SK-N-SH (cell line): ENCODE results near the gene TTC28. TPM values are rescaled to one million over a fixed set of nuclear protein-coding genes. Genes with fewer than 3 reads are reported as not detected.

ENCODE experiments used
- CTCF ChIA-PET: fragments of 300-600, 350-600 bp; formaldehyde crosslinking; extraction: SDS; loops from one replicate; lab custom pipeline; 2021; lab: Yijun Ruan, JAX
- POLR2A ChIA-PET: fragments of 350-600 bp; sonication (Branson Sonifier 250); formaldehyde crosslinking; extraction: SDS; loops from one replicate; lab custom pipeline; 2020; ENCODE audit warnings: antibody characterized with exemption, inconsistent platforms; lab: Yijun Ruan, JAX
- DNase-seq: peaks from one replicate; pipeline ENCODE4 v3.0.0; 2012
- H2AFZ ChIP-seq: fragments of 200-600 bp; sonication (generic); 2 replicates; pipeline ENCODE4 v1.8.1; 2016; ENCODE audit warnings: antibody characterized with exemption, mild to moderate bottlenecking, low read depth
- H3F3A ChIP-seq: fragments of 200-600 bp; sonication (generic); replicated peaks from 2 replicates; pipeline ENCODE3; 2016; ENCODE audit warnings: antibody characterized with exemption, mild to moderate bottlenecking; ENCODE audit not compliant: insufficient read depth
- H3K27ac ChIP-seq, 2 experiments: fragments of 200-500 bp in 1 of 2; fragments of 200-600 bp in 1 of 2; sonication (Bioruptor generic) in 1 of 2; sonication (generic), shearing (Covaris generic) in 1 of 2; 2 replicates each; pipeline versions ENCODE4 v1.5.1 to v1.6.1; 2014 to 2016; ENCODE audit warnings: low read depth in 2 of 2, inconsistent platforms in 1 of 2, low read length in 1 of 2, mild to moderate bottlenecking in 1 of 2, mixed read lengths in 1 of 2
- H3K27me3 ChIP-seq: fragments of 200-600 bp; sonication (generic), shearing (Covaris generic); 2 replicates; pipeline ENCODE4 v1.6.1; 2016; ENCODE audit warnings: mixed run types; ENCODE audit not compliant: insufficient read depth
- H3K36me3 ChIP-seq, 2 experiments: fragments of 200-500 bp in 1 of 2; fragments of 200-600 bp in 1 of 2; sonication (Bioruptor generic) in 1 of 2; sonication (generic) in 1 of 2; replicated peaks in 1 of 2; 2 replicates each; pipeline versions ENCODE3 to v1.5.1; 2014 to 2016; ENCODE audit warnings: low read length in 1 of 2, mild to moderate bottlenecking in 1 of 2; ENCODE audit not compliant: insufficient read depth in 2 of 2, control insufficient read depth in 1 of 2
- H3K4me1 ChIP-seq, 2 experiments: fragments of 200-500 bp in 1 of 2; fragments of 200-600 bp in 1 of 2; sonication (Bioruptor generic) in 1 of 2; sonication (generic), shearing (Covaris generic) in 1 of 2; 2 replicates each; pipeline versions ENCODE4 v1.5.1 to v1.6.1; 2014 to 2016; ENCODE audit warnings: low read depth in 1 of 2, low read length in 1 of 2, mixed run types in 1 of 2; ENCODE audit not compliant: insufficient read depth in 2 of 2, control insufficient read depth in 1 of 2
- H3K4me2 ChIP-seq: fragments of 200-600 bp; sonication (generic), shearing (Covaris generic); 2 replicates; pipeline ENCODE4 v1.6.1; 2017; ENCODE audit warnings: mixed run types
- H3K4me3 ChIP-seq, 2 experiments: fragments of 200-500 bp in 1 of 2; fragments of 200-600 bp in 1 of 2; sonication (Bioruptor generic) in 1 of 2; sonication (generic), shearing (Covaris generic) in 1 of 2; 2 replicates each; pipeline versions ENCODE4 v1.5.1 to v1.8.1; 2014 to 2016; ENCODE audit warnings: low read depth in 2 of 2, inconsistent platforms in 1 of 2, low read length in 1 of 2, mild to moderate bottlenecking in 1 of 2, mixed read lengths in 1 of 2, moderate library complexity in 1 of 2
- H3K79me2 ChIP-seq: fragments of 200-600 bp; sonication (generic); 2 replicates; pipeline ENCODE4 v1.8.1; 2017; ENCODE audit warnings: mild to moderate bottlenecking; ENCODE audit not compliant: insufficient read depth
- H3K9ac ChIP-seq: fragments of 200-600 bp; sonication (generic); 2 replicates; pipeline ENCODE4 v1.6.1; 2017; ENCODE audit warnings: mixed run types
- H3K9me2 ChIP-seq: fragments of 200-600 bp; sonication (generic); 2 replicates; pipeline ENCODE4 v1.6.1; 2017; ENCODE audit warnings: mixed run types
- H3K9me3 ChIP-seq: fragments of 200-600 bp; sonication (generic); 2 replicates; pipeline ENCODE4 v1.6.1; 2017; ENCODE audit warnings: mixed run types, mild to moderate bottlenecking, moderate library complexity
- H4K20me1 ChIP-seq: fragments of 200-600 bp; sonication (generic); 2 replicates; pipeline ENCODE4 v1.6.1; 2017; ENCODE audit warnings: mild to moderate bottlenecking, mixed run types; ENCODE audit not compliant: insufficient read depth
- EP300 ChIP-seq, 2 experiments: IDR thresholded peaks; 2 replicates each; pipeline versions ENCODE4 v1.4.0 to v1.6.1; 2012; ENCODE audit warnings: borderline replicate concordance in 1 of 2, low read depth in 1 of 2, low read length in 1 of 2
- FOXM1 ChIP-seq: IDR thresholded peaks from 2 replicates; pipeline ENCODE4 v1.4.0; 2012; ENCODE audit warnings: low read depth, mild to moderate bottlenecking
- GABPA ChIP-seq: IDR thresholded peaks from 2 replicates; pipeline ENCODE4 v1.4.0; 2012; ENCODE audit warnings: low read depth, mild to moderate bottlenecking
- JUND ChIP-seq: IDR thresholded peaks from 2 replicates; pipeline ENCODE4 v1.4.0; 2012
- MXI1 ChIP-seq: IDR thresholded peaks from 2 replicates; pipeline ENCODE4 v1.6.1; 2012; ENCODE audit warnings: mild to moderate bottlenecking, low read depth, low read length, improper control_type of control experiment
- POLR2AphosphoS5 ChIP-seq: IDR thresholded peaks from 2 replicates; pipeline ENCODE4 v1.6.1; 2012; ENCODE audit warnings: low read depth, low read length
- RCOR1 ChIP-seq: fragments of 150-350 bp; IDR thresholded peaks from 2 replicates; pipeline ENCODE4 v1.6.1; 2017; ENCODE audit warnings: antibody characterized with exemption, low read length
- RXRA ChIP-seq: IDR thresholded peaks from 2 replicates; pipeline ENCODE4 v1.4.0; 2012; ENCODE audit warnings: low read depth, mild to moderate bottlenecking, borderline replicate concordance
- SMC3 ChIP-seq: IDR thresholded peaks from 2 replicates; pipeline ENCODE4 v1.6.1; 2012; ENCODE audit warnings: low read depth, low read length, improper control_type of control experiment
- TAF1 ChIP-seq: IDR thresholded peaks from 2 replicates; pipeline ENCODE4 v1.6.1; 2012; ENCODE audit warnings: low read depth, mild to moderate bottlenecking, low read length, moderate library complexity, borderline replicate concordance
- TCF12 ChIP-seq: IDR thresholded peaks from 2 replicates; pipeline ENCODE4 v1.4.0; 2012
- TEAD4 ChIP-seq: IDR thresholded peaks from 2 replicates; pipeline ENCODE4 v1.4.0; 2012; ENCODE audit warnings: mild to moderate bottlenecking, borderline replicate concordance; ENCODE audit not compliant: insufficient read depth
- WGBS: methylation state at CpG from one replicate; pipeline ENCODE4 v1.1.6; 2017; ENCODE audit warnings: low lambda C conversion rate; 5-methylcytosine and 5-hydroxymethylcytosine counted together
- polyA plus RNA-seq, 3 experiments: library from polyadenylated mRNA; depleted of rRNA; stranded (reverse); fragments of >200 nt; gene quantifications; 2 replicates each; pipeline ENCODE4 v1.2.3, GENCODE V29; 2012
- TF ChIP-seq, protein P1 (sequence below): IDR thresholded peaks from 2 replicates; pipeline ENCODE4; 2012
- TF ChIP-seq, protein P2 (sequence below): IDR thresholded peaks from 2 replicates; pipeline ENCODE4 v1.4.0; 2012; ENCODE audit warnings: low read depth, borderline replicate concordance
- TF ChIP-seq, protein P3 (sequence below): fragments of 150-350 bp; IDR thresholded peaks from 2 replicates; pipeline ENCODE4 v1.6.1; 2016; ENCODE audit warnings: mild to moderate bottlenecking, low read depth, low read length
- TF ChIP-seq, protein P4 (sequence below): fragments of 200-600 bp; sonication (generic); IDR thresholded peaks from 2 replicates; pipeline ENCODE4 v1.6.1; 2017; ENCODE audit warnings: antibody characterized with exemption, mild to moderate bottlenecking, moderate library complexity
- TF ChIP-seq, protein P5 (sequence below): IDR thresholded peaks from 2 replicates; pipeline ENCODE4 v1.6.1; 2012; ENCODE audit warnings: mild to moderate bottlenecking, low read depth, low read length, moderate library complexity

The TTC28 gene
- polyA plus RNA-seq, 1 of the 3 experiments (the other 2 are of a cell fraction), result 5.9 TPM

DNA sequence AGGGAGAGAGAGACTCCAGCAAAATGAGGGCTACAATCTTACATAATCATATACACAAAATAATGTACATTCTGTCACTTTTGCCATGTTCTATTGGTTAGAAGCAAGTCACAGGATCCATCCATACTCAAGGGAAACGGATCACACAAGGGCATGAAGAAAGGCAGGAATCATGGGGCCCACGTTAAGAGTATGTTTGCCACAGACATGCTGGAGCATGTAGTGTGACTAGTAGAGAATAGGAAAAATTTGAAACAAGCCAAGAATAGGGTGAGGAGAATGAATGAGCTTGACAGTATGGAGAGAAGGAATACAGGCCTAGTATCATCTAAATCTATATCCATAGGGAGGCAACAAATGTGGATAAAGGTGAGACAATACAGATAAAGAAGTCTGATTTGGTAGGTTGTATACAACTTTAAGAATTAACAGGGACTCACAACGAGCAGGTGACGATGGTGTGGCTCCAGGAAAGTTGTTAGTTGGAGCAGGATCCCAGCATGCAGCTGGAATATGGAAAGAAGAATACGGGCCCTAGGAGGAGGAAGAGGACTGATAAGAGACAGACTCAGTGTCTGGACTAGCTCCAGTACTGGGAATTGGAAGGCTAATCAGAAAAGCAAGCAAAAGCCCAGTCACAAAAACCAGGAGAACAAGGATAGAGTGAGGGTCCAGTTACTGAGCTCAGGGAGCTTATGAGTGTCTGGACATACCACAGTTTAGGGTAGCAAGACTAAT lies 458.8 kb downstream of the TTC28 start:
- H3K27ac ChIP-seq, result no peak overlapping the region; a peak in 1 of 4 replicates
- H3F3A ChIP-seq, result peaks cover 7% of the 10 kb centered on the region
- POLR2A ChIA-PET, result no interaction called here
- no peaks in the 10 kb centered on the region; the same call in 1 of the 2 replicates for H4K20me1 ChIP-seq
- peaks cover 3 to 38% of the 10 kb centered on the region in 2 experiments; a peak in 3 of 4 replicates for H3K4me1 ChIP-seq
- no peak overlapping the region for H3K4me3 ChIP-seq
- H2AFZ ChIP-seq, result no peak overlapping the region
- H3K27me3 ChIP-seq, result no peaks in the 10 kb centered on the region
- H3K79me2 ChIP-seq, result no peaks in the 10 kb centered on the region
- no peaks in the 10 kb centered on the region for H3K9me3 ChIP-seq
- H3K9ac ChIP-seq, result no peak overlapping the region
- CTCF ChIA-PET, result interaction anchor here (1.1 to 1.7 kb wide), 3 partner anchors 12 to 213 kb away, joined by 3 to 5 read pairs (median 5); no protein-coding TSS in a partner anchor
- no peak overlapping the region for H3K4me2 ChIP-seq
- WGBS, result 96% methylated on average over 5 of the region's 5 CpGs
- TF ChIP-seq EP300 (IDR thresholded peaks at IDR 0.05; ENCODE audit: borderline replicate concordance in 1 of 2, low read depth in 1 of 2, low read length in 1 of 2), result no peak
- TF ChIP-seq TEAD4, result no peak
- no peak for TF ChIP-seq FOXM1
- TF ChIP-seq, protein P1, sequence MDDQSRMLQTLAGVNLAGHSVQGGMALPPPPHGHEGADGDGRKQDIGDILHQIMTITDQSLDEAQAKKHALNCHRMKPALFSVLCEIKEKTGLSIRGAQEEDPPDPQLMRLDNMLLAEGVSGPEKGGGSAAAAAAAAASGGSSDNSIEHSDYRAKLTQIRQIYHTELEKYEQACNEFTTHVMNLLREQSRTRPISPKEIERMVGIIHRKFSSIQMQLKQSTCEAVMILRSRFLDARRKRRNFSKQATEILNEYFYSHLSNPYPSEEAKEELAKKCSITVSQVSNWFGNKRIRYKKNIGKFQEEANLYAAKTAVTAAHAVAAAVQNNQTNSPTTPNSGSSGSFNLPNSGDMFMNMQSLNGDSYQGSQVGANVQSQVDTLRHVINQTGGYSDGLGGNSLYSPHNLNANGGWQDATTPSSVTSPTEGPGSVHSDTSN, result no peak
- no peak for TF ChIP-seq TAF1
- TF ChIP-seq SMC3, result no peak
- TF ChIP-seq, protein P2, sequence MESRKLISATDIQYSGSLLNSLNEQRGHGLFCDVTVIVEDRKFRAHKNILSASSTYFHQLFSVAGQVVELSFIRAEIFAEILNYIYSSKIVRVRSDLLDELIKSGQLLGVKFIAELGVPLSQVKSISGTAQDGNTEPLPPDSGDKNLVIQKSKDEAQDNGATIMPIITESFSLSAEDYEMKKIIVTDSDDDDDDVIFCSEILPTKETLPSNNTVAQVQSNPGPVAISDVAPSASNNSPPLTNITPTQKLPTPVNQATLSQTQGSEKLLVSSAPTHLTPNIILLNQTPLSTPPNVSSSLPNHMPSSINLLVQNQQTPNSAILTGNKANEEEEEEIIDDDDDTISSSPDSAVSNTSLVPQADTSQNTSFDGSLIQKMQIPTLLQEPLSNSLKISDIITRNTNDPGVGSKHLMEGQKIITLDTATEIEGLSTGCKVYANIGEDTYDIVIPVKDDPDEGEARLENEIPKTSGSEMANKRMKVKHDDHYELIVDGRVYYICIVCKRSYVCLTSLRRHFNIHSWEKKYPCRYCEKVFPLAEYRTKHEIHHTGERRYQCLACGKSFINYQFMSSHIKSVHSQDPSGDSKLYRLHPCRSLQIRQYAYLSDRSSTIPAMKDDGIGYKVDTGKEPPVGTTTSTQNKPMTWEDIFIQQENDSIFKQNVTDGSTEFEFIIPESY, result no peak
- no peak for TF ChIP-seq RCOR1
- no peak for TF ChIP-seq JUND
- TF ChIP-seq RXRA, result no peak
- TF ChIP-seq, protein P3, sequence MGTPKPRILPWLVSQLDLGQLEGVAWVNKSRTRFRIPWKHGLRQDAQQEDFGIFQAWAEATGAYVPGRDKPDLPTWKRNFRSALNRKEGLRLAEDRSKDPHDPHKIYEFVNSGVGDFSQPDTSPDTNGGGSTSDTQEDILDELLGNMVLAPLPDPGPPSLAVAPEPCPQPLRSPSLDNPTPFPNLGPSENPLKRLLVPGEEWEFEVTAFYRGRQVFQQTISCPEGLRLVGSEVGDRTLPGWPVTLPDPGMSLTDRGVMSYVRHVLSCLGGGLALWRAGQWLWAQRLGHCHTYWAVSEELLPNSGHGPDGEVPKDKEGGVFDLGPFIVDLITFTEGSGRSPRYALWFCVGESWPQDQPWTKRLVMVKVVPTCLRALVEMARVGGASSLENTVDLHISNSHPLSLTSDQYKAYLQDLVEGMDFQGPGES, result no peak
- TF ChIP-seq MXI1, result no peak
- TF ChIP-seq, protein P4, sequence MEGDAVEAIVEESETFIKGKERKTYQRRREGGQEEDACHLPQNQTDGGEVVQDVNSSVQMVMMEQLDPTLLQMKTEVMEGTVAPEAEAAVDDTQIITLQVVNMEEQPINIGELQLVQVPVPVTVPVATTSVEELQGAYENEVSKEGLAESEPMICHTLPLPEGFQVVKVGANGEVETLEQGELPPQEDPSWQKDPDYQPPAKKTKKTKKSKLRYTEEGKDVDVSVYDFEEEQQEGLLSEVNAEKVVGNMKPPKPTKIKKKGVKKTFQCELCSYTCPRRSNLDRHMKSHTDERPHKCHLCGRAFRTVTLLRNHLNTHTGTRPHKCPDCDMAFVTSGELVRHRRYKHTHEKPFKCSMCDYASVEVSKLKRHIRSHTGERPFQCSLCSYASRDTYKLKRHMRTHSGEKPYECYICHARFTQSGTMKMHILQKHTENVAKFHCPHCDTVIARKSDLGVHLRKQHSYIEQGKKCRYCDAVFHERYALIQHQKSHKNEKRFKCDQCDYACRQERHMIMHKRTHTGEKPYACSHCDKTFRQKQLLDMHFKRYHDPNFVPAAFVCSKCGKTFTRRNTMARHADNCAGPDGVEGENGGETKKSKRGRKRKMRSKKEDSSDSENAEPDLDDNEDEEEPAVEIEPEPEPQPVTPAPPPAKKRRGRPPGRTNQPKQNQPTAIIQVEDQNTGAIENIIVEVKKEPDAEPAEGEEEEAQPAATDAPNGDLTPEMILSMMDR, result no peak
- TF ChIP-seq TCF12, result no peak
- TF ChIP-seq, protein P5, sequence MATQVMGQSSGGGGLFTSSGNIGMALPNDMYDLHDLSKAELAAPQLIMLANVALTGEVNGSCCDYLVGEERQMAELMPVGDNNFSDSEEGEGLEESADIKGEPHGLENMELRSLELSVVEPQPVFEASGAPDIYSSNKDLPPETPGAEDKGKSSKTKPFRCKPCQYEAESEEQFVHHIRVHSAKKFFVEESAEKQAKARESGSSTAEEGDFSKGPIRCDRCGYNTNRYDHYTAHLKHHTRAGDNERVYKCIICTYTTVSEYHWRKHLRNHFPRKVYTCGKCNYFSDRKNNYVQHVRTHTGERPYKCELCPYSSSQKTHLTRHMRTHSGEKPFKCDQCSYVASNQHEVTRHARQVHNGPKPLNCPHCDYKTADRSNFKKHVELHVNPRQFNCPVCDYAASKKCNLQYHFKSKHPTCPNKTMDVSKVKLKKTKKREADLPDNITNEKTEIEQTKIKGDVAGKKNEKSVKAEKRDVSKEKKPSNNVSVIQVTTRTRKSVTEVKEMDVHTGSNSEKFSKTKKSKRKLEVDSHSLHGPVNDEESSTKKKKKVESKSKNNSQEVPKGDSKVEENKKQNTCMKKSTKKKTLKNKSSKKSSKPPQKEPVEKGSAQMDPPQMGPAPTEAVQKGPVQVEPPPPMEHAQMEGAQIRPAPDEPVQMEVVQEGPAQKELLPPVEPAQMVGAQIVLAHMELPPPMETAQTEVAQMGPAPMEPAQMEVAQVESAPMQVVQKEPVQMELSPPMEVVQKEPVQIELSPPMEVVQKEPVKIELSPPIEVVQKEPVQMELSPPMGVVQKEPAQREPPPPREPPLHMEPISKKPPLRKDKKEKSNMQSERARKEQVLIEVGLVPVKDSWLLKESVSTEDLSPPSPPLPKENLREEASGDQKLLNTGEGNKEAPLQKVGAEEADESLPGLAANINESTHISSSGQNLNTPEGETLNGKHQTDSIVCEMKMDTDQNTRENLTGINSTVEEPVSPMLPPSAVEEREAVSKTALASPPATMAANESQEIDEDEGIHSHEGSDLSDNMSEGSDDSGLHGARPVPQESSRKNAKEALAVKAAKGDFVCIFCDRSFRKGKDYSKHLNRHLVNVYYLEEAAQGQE, result no peak
- TF ChIP-seq GABPA, result no peak
- no peak for TF ChIP-seq POLR2AphosphoS5
- H3K9me2 ChIP-seq, result no peaks in the 10 kb centered on the region
- H3K36me3 ChIP-seq, result no peaks in the 10 kb centered on the region
- DNase-seq, result no peak
